HUES6 (cell line): Measurements from ENCODE around the gene TCF12.

ENCODE experiments used
- H3K27ac ChIP-seq: 2 replicates; pipeline ENCODE4 v1.7.0; 2013; ENCODE audit warnings: low read depth, mild to moderate bottlenecking, low read length, inconsistent platforms
- H3K27me3 ChIP-seq: 2 replicates; pipeline ENCODE4 v1.6.1; 2013; ENCODE audit warnings: low read length; ENCODE audit not compliant: control insufficient read depth, insufficient read depth
- H3K36me3 ChIP-seq: 2 replicates; pipeline ENCODE4 v1.6.1; 2013; ENCODE audit warnings: low read length; ENCODE audit not compliant: control insufficient read depth, insufficient read depth
- H3K4me1 ChIP-seq: 2 replicates; pipeline ENCODE4 v1.6.1; 2013; ENCODE audit warnings: low read length; ENCODE audit not compliant: control insufficient read depth, insufficient read depth
- H3K4me3 ChIP-seq: 2 replicates; pipeline ENCODE4 v1.5.1; 2013; ENCODE audit warnings: low read depth, low read length
- H3K9ac ChIP-seq: one replicate; pipeline ENCODE4 v1.6.1; 2013; ENCODE audit warnings: mild to moderate bottlenecking, low read length
- H3K9me3 ChIP-seq: 2 replicates; pipeline ENCODE4 v1.6.1; 2013; ENCODE audit warnings: low read depth, low read length; ENCODE audit not compliant: control insufficient read depth, insufficient read depth

TCF12 gene

DNA sequence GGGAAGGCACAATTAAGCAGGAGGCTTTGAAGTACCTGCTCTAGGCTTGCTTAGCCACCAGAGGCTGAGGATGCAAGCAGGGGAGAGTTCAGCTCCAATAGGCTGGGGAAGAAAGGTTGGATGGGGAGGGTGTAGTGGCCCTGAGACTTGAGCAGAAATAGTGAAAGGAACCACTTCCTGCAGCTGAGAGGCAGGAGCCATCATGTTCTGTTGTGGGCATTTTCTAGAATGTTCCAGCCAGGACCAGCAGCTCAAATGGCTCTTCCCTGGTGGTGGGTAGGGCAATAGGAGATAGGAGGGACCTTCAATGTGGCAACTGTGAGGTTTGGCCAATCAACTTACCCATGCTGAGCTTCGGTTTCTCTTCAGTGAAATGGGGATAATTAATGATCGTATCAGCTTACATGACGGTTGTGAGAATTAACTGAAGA is 378.7 kb downstream of the TCF12 start:
- Histone ChIP-seq H3K27ac (no peak overlapping the region), H3K4me1 (peaks cover 13% of the 10 kb centered on the region; the same call in 1 of the 2 replicates), H3K36me3 (no peaks in the 10 kb centered on the region), H3K4me3 (no peak overlapping the region), H3K27me3 (no peaks in the 10 kb centered on the region), H3K9me3 (no peaks in the 10 kb centered on the region), H3K9ac (no peak overlapping the region)

DNA sequence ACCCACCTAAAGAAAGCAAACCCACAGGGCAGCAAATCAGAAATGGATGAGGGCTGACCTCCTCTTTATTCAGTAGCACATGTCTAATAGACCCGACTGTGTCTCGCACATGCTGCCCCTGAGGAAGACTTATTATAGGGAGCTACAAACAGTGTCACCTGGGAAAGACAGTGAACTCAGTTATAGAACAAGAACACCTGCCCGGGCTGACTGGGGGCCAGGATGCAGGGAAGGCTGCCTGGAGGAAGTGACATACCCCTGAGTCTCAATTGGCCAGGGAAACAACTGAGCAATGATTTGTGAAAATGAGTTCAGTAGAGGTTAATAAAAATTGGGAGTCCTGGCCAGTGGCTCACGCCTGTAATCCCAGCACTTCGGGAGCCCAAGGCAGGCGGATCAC is 379.2 kb downstream of the TCF12 start:
- no peak overlapping the region for H3K4me3 ChIP-seq
- no peak overlapping the region for H3K27ac ChIP-seq
- no peaks in the 10 kb centered on the region for H3K9me3 ChIP-seq
- no peak overlapping the region for H3K9ac ChIP-seq
- H3K4me1 ChIP-seq, result peaks cover 13% of the 10 kb centered on the region; the same call in 1 of the 2 replicates
- H3K27me3 ChIP-seq, result no peaks in the 10 kb centered on the region
- no peaks in the 10 kb centered on the region for H3K36me3 ChIP-seq

DNA sequence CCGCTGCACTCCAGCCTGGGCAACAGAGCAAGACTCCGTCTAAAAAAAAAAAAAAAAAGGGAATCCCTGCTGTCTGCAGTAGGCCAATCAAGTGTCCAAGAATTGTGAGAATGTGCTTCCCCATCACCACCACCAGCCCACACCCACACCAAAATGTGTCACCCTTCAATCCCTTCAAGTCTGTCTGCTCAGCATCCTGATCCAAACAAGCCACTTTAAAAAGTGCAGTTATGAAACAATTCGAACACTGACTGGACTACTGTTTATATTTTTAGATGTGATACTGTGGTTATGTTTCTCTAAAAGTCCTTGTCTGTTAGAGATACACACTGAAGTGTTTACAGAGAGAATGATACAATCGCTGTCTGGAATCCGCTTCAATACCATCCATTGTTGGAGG is 379.8 kb downstream of the TCF12 start:
- no peaks in the 10 kb centered on the region for H3K36me3 ChIP-seq
- H3K27me3 ChIP-seq, result no peaks in the 10 kb centered on the region
- H3K4me3 ChIP-seq, result no peak overlapping the region
- H3K9me3 ChIP-seq, result no peaks in the 10 kb centered on the region
- no peak overlapping the region for H3K27ac ChIP-seq
- peaks cover 13% of the 10 kb centered on the region; the same call in 1 of the 2 replicates for H3K4me1 ChIP-seq
- H3K9ac ChIP-seq, result no peak overlapping the region

DNA sequence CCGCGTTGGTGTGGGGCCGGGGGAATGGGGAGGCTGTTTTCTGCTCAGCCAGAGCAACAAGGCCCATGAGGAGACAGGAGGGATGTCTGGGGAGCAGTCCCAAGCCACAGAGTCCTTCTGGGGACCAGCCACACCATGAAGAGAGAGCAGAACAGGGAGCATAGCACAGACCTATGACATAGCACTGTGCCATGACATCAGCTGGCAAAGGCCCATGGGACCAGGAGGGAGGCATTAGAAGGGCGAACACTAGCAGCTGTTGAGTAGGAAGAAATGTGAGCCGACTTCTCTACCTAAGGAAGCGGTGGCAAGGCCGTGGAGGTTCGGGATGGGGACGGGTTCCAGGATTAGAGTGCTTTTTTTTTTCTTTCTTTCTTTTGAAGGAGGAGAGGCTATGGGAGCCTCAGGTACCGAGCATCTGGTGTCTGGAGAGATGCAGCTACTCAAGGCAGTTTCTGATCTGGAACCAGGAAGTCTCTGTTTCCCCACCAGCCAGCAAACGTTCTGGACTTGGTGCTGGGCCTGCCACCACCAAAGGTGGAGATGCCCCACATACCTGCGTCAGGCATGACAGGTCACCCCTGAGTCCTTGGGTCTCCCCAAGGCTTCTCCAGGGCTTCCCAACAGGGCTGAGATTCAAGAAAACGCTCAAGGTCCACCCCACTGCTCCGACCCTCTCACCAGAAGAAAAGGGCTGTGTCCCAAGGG is 380.6 kb downstream of the TCF12 start:
- Histone ChIP-seq H3K4me1 (peaks cover 13% of the 10 kb centered on the region; the same call in 1 of the 2 replicates), H3K27ac (no peak overlapping the region), H3K27me3 (no peaks in the 10 kb centered on the region), H3K9ac (no peak overlapping the region), H3K9me3 (no peaks in the 10 kb centered on the region), H3K4me3 (no peak overlapping the region), H3K36me3 (no peaks in the 10 kb centered on the region)

DNA sequence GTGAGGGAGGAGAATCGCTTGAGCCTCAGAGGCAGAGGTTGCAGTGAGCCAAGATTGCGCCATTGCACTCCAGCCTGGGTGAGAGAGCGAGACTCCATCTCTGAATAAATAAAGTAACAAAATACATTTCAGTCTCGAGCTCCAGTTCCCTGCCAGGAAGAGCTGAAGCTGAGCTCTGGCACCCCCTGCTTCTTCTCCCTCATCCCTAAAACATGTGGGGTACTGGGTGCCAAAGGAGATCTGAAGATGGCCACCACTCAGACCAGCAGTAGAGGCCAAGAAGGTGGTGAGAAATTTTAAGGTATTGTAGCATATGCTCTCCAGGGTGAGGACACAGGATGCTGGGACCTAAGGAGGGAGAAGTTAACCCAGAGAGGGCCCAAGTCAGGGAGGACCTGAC is 382.9 kb downstream of the TCF12 start:
- H3K9me3 ChIP-seq, result no peaks in the 10 kb centered on the region
- no peak overlapping the region for H3K4me3 ChIP-seq
- no peaks in the 10 kb centered on the region for H3K27me3 ChIP-seq
- no peak overlapping the region for H3K9ac ChIP-seq
- no peaks in the 10 kb centered on the region for H3K36me3 ChIP-seq
- peaks cover 13% of the 10 kb centered on the region for H3K4me1 ChIP-seq
- H3K27ac ChIP-seq, result no peak overlapping the region

DNA sequence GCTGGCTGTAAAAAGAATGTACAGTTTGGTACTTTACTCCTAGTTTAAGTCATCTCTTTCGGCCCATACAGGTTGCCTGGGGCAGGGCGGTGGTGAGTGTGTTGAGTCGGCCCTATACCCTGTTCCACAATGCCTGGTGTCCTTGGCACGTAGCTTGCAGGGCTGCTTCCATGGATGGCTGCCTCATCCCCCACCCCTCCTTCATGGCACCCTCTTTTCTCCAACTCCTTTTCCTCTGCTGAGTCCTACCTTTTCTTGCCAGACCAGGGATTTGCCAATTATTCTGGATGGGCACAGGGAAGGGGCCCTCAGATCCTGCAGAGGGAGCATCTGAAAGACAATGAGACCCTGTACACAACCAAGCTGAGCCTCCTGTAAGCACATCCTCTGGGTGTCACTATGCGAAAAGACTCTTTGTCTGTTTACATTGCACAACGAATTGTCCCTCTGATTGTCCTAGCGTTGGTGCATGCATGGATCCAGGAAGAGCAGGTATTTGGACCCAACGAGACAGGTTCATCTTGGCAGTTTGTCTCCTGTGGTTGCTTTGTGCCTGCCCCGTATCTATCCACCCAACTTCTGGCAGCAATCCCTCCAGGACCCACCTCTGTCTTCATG is 384.3 kb downstream of the TCF12 start:
- Histone ChIP-seq H3K4me3 (no peak overlapping the region), H3K9ac (no peak overlapping the region), H3K27me3 (no peaks in the 10 kb centered on the region), H3K36me3 (no peaks in the 10 kb centered on the region), H3K4me1 (peaks cover 4% of the 10 kb centered on the region; the same call in 1 of the 2 replicates), H3K27ac (no peak overlapping the region), H3K9me3 (no peaks in the 10 kb centered on the region)

DNA sequence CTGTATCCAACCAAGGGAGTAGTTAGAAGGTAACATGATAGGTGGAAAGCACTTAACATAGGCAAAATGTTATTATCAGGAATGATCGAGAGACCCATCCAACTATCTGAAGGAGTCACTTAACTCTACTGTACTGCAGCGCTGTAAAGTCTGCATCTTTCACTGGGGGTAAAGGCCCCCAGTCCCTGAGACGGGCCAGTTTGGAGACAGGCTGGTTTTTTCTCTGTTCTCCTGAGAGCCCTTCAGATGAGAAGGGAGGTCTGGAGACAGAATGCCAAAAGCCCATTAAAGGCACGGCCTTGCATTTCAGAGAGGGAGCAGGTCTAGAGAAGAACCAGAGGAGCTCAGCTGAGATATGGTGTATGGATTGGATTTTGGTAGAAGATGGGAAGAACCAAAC is 386.6 kb downstream of the TCF12 start:
- no peaks in the 10 kb centered on the region for H3K27me3 ChIP-seq
- no peaks in the 10 kb centered on the region for H3K9me3 ChIP-seq
- no peak overlapping the region for H3K9ac ChIP-seq
- H3K4me3 ChIP-seq, result no peak overlapping the region
- H3K36me3 ChIP-seq, result no peaks in the 10 kb centered on the region
- peaks cover 4% of the 10 kb centered on the region; the same call in 1 of the 2 replicates for H3K4me1 ChIP-seq
- H3K27ac ChIP-seq, result no peak overlapping the region

DNA sequence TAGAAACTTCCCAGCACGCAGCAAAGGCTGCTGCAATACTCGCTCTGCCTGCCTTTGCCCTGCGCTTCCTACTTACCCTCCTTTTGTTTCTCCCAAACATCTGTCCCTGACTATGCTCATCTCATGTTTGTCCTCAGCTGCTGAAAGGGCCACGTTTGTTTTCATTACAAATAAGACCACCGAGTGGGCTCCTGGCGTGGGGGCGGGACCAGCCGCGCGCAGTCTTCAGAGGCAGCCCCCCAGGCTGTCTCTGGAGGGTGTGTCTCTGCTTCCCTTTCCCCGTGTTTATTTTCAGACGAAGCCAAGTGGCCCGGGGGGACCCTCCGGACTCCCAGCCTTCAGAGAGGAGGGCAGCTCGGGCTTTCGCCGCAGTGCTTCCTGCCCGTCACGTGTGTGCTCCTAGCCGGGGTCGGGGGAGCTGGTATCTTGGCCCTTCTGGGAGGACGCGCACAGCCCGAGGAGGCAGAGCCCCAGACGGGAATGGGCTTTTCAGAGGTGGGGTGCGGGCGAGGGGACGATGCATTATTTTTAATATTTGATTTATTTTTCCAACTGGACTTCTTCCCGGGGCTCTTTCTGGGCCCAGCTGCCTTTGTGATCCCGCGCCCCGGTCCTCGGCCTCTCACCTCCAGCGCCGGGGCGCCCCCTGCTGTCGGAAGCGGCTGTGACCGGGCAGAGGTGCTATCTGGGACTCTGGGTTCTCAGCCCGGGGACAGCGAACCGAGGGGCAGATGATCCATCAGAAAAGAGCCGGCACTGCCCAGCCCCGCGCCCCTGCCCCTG is 387.9 kb downstream of the TCF12 start:
- H3K36me3 ChIP-seq, result no peaks in the 10 kb centered on the region
- peak overlapping the region; percentile 62 for H3K4me3 ChIP-seq
- peaks cover 4% of the 10 kb centered on the region; the same call in 1 of the 2 replicates for H3K4me1 ChIP-seq
- H3K9ac ChIP-seq, result peak overlapping the region; percentile 74
- H3K27ac ChIP-seq, result peak overlapping the region; percentile 36
- no peaks in the 10 kb centered on the region for H3K9me3 ChIP-seq
- no peaks in the 10 kb centered on the region for H3K27me3 ChIP-seq

DNA sequence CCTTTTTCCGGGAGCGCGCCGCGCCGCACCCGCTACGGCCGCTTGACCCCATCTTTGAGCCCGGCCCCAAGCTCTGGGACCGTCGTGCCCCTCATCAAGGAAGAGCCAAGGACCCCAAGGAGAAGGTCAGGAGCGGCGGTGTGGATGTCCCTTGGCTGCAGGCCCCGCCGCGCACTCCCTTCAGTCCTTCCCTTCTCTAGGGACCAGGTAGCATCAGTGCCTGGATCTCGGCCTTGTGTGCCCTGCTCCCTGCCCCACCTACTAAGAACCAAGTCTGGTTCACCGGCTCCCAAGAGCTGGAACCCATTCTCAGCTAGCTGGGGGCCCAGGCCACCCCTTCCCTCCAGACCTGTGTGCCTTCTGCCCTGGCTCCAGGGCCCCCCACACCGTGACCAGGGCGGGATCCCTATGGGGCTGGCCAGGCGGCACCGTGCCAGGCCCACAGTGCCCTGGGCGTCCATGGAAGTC is 388.5 kb downstream of the TCF12 start:
- Histone ChIP-seq H3K9me3 (no peaks in the 10 kb centered on the region), H3K4me1 (peaks cover 4% of the 10 kb centered on the region; the same call in 1 of the 2 replicates), H3K4me3 (peak overlapping the region; percentile 62), H3K27ac (peak overlapping the region; percentile 36; the same call in 1 of the 2 replicates), H3K27me3 (no peaks in the 10 kb centered on the region), H3K9ac (peak overlapping the region; percentile 61), H3K36me3 (no peaks in the 10 kb centered on the region)

DNA sequence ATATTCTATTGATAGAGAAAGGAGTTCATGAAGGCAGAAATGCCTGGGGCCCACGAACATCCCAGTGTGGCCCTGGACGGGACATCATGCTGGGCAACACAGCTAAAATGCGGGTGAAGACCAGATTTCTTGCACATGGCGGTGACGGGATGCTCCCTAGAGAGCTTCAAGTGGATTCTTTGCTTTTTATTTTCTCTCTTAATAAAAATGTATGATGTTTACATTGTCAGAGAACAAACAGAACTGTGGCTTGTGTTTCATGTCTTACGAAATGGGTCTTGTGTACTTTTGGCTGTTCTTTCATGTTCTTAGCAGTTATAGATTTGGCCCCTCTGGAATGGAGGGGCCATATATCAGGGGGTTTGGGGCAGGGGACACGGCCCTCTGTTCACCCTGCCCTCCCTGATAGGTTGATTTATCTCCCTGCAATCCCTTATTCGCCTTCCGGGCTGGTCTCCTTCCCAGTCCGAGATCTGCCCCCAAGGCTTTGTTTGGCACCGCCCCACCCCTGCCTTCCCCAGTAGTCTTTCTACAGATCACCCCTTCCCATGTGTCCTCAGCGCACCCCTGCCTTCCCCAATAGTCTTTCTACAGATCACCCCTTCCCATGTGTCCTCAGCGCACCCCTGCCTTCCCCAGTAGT is 389.2 kb downstream of the TCF12 start:
- Histone ChIP-seq H3K4me1 (peaks cover 4% of the 10 kb centered on the region; the same call in 1 of the 2 replicates), H3K36me3 (no peaks in the 10 kb centered on the region), H3K27me3 (no peaks in the 10 kb centered on the region), H3K9ac (no peak overlapping the region), H3K4me3 (no peak overlapping the region), H3K27ac (no peak overlapping the region), H3K9me3 (no peaks in the 10 kb centered on the region)
